GM12864 (cell line): Measurements from ENCODE around the gene CDK14.
"Not testable (repeated sequence)": the region's sequence is repeated elsewhere in the genome, so short reads cannot be mapped to it uniquely, and the experiment has no call there.

ENCODE experiments used
- DNase-seq: peaks from one replicate; pipeline ENCODE4 v3.0.0-alpha.2; 2011; ENCODE audit warnings: low read depth
- H3K4me3 ChIP-seq: 2 replicates; pipeline ENCODE4 v1.5.1; 2011; ENCODE audit warnings: mild to moderate bottlenecking, low read depth, low read length, control low read depth
- CTCF ChIP-seq: IDR thresholded peaks from 2 replicates; pipeline ENCODE4 v1.5.1; 2011; ENCODE audit warnings: low read depth, mild to moderate bottlenecking, moderate library complexity, low read length, control low read depth, inconsistent platforms; ENCODE audit errors: missing control alignments

CDK14 gene

GRCh38 chr7:90723233-90723632, 127.1 kb downstream of the CDK14 start:
- no peak for DNase-seq
- TF ChIP-seq CTCF = no peak
- no peak overlapping the region for H3K4me3 ChIP-seq

GRCh38 chr7:90723866-90724265, 127.7 kb downstream of the CDK14 start:
- DNase-seq = no peak
- no peak for TF ChIP-seq CTCF
- H3K4me3 ChIP-seq = no peak overlapping the region

- no peak for DNase-seq
- H3K4me3 ChIP-seq = no peak overlapping the region; the same call in 1 of the 2 replicates
- TF ChIP-seq CTCF = no peak
Observed at GRCh38 chr7:90726120-90726519, 130.0 kb downstream of the CDK14 start.

GRCh38 chr7:90726623-90727022, 130.5 kb downstream of the CDK14 start:
- peak overlapping the region; percentile 37 for H3K4me3 ChIP-seq
- DNase-seq = no peak
- TF ChIP-seq CTCF = no peak

GRCh38 chr7:90727412-90727811, 131.3 kb downstream of the CDK14 start:
- no peak for TF ChIP-seq CTCF
- no peak overlapping the region; the same call in 1 of the 2 replicates for H3K4me3 ChIP-seq
- no peak for DNase-seq

GRCh38 chr7:90728568-90728967, 132.4 kb downstream of the CDK14 start:
- no peak for DNase-seq
- no peak for TF ChIP-seq CTCF
- H3K4me3 ChIP-seq = no peak overlapping the region

GRCh38 chr7:90735611-90736280, 139.6 kb downstream of the CDK14 start:
- H3K4me3 ChIP-seq, DNase-seq: not testable (repeated sequence)
